Jurkat, Clone E6-1 (cell line): ENCODE results near the gene DYDC2. TPM values are rescaled to one million over a fixed set of nuclear protein-coding genes. Genes with fewer than 3 reads are reported as not detected.

Experiments used
- DNase-seq: peaks from one replicate; pipeline ENCODE4 v3.0.0-alpha.2; 2011; ENCODE audit warnings: low read depth, low spot score
- H3K4me3 ChIP-seq: 2 replicates; pipeline ENCODE4 v1.5.1; 2011; ENCODE audit warnings: mild to moderate bottlenecking, low read length, control low read depth, moderate library complexity
- polyA plus RNA-seq: library from polyadenylated mRNA; unstranded; fragments of >200 nt; gene quantifications from one replicate; pipeline ENCODE4 v1.2.1, GENCODE V29; 2012; ENCODE audit warnings: missing spikeins; ENCODE audit not compliant: insufficient read length, insufficient read depth

The DYDC2 gene, protein sequence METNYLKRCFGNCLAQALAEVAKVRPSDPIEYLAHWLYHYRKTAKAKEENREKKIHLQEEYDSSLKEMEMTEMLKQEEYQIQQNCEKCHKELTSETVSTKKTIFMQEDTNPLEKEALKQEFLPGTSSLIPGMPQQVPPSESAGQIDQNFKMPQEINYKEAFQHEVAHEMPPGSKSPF
- polyA plus RNA-seq: not detected

DNA sequence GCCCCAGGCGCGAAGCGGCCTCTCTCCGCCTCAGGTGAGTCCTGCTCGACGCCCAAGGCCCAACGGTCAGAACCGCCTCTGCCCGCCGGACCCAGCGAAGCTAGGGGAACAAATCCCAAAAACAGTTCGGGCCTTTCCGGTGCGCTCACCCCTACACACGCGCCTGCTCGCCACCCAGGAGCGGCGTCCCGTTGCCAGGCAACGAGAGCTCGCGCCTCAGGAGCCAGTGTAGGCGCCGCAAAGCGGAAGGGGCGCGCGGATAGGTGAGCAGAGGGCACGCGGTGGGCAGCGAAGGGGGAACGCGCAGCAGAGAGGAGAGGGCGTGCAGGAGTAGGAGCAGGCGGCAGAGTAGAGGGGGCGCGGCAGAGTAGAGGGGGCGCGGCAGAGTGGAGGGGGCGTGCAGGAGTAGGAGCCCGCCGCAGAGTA is at the start of gene DYDC2, which contains the start of gene DYDC1:
Gene DYDC2 (plus strand): TSS at position 219 of the 426 bp plus-strand sequence. CDS start 5,663 bp downstream, outside the sequence.
Gene DYDC1 (minus strand): TSS at position 193 of the 426 bp plus-strand sequence. CDS start 4,154 bp downstream, outside the sequence.
- H3K4me3 ChIP-seq: no peak within 1 kb of the TSS
- DNase-seq: peak; percentile 18

DNA sequence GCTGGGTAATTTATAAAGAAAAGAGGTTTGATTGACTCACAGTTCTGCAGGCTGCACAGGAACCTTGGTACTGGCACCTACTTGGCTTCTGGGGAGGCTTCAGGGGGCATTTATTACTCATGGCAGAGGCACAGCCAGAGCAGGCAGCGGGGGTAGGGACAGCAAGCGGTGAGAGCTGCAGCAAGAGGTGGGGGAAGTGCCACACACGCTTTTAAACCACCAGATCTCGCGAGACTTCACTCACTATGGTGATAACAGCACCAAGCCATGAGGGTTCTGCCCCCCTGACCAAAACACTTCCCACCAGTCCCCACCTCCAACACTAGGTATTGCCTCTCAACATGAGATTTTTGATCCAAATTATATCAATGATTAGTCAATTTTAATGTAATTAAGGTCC is 43.1 kb upstream of the DYDC2 start:
- no peak for DNase-seq
- H3K4me3 ChIP-seq: no peak overlapping the region

DNA sequence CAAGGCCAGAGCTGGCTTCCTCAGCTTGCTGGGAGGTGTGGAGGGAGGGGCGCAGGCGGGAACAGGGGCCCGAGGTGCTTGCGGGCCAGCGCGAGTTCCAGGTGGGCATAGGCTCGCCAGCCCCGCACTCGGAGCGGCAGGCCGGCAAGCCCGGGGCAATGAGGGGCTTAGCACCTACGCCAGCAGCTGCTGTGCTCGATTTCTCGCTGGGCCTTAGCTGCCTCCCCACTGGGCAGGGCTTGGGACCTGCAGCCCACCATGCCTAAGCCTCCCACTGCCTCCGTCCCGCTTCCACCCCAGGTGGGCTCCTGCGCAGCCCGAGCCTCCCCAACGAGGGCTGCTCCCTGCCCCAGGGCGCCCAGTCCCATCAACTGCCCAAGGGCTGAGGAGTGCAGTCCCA is 41.2 kb upstream of the DYDC2 start:
- DNase-seq: no peak
- H3K4me3 ChIP-seq: no peak overlapping the region

DNA sequence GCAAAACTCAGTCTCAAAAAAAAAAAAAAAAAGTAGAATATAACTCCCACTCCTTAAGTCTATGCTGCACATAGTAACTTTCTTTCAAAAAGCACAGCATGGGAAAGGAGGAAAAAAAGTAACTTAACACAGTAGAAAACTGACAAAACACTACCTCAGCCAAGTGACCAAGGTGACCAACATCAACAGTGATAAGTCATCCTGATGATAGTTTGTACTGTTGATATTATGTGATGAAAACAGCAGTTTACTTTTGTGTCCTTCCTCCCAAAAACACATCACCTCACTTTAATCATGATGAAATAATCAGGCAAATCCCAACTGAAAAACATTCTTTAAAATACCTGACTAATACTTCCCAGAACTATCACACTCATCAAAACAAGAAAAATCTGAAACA is 37.8 kb upstream of the DYDC2 start:
- no peak overlapping the region for H3K4me3 ChIP-seq
- DNase-seq: no peak

DNA sequence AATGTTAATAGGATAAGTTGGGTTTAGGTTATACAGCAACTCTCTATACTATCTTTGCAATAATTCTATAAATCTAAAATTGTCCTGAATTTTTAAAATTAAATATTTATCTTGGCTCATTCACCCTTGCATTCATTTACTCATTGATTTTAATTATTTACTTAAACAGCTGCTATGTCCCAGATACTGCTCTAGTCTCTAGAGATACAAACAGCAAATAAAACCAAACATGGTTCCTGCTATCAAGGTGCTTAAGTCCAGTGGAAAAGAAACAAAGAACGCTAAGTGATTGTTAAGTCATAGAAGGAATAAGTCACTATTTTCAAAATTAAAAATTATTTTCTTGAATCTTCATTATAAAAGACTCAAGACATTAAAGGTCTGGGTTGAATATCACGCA is 37.3 kb upstream of the DYDC2 start:
- no peak overlapping the region for H3K4me3 ChIP-seq
- no peak for DNase-seq

DNA sequence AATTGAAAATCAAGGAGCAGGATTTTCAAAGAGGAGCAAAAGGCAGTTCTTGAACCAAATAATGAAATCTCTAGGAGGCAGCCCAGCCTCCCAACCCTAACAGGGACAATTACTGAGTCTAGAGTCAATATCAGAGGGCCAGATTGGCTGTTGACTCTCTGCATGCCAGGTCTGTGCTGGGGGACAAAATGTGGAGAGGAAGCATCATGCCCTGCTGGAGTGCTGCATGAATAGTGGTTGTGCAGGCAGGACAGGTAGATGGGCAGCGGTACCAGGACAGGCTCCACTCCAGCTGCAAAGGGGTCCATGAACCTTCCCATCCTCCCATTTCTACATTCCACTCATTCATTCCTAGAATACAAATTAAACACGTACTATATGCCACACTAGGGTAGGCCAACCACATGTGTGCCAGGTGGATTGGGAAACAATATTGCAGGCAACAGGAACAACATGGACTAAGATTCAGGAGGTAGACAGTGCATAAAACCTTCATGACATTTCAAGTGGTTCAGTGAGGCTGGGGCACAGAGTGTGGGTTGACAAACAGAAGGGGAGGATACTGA is 36.8 kb upstream of the DYDC2 start:
- no peak for DNase-seq

DNA sequence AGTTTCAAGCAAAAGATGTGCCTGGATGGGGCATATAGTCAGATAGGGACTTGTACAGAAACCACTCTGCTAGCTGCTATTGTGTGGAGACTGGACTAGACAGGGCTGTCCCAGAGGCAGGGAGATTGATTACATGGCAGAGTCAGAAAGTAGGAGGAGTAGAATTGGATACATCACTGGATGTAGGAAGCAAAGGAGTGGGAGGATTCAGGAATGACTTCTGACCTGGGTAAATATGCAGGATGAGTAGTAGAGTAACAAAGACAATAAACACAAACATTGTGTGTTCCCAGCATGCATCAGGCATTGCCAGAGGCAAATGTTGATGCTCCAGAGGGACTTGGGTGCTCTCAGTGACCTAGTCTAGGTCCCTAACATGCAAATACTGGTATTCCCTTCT is 36.2 kb upstream of the DYDC2 start:
- H3K4me3 ChIP-seq: no peak overlapping the region
- no peak for DNase-seq

More for the DNA sequence above, 36.8 kb upstream of the DYDC2 start:
- H3K4me3 ChIP-seq: no peak overlapping the region

DNA sequence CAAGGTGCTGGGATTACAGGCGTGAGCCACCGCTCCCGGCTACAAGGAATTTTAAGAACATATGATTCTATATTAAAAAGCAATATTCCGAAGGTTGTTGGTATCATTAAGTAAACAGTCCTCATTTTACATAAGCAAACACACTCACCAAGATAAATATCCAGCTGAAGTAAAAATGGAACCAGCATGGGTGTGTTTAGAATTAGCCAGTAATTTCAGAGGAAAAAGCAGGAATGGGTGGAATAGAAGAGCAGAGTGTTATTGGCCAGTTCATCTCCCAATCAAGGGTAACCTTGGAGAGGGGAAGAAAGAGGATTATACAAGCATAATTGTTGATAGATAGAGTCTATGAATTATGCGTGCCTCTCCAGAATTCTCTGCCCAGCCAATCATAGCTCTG is 35.4 kb upstream of the DYDC2 start:
- no peak for DNase-seq
- H3K4me3 ChIP-seq: no peak overlapping the region

DNA sequence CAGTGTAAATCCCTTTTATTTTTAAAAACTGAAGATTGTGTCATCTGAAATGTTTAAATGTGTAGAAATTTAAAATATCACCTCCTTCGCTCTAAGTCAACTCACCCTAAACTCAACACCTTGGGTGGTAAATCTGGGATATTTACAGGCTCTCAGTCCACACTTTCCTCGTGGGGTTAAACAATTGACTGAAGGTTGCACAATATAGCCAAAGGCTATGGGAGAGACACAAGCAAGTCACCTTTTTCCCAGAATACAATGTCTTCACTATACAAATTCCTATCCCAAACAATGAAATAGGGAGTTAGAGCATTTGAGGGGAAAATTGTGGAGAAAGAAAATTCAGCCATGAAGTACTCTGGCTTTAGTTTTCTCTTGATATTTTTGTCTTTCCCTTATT is 34.4 kb upstream of the DYDC2 start:
- no peak overlapping the region for H3K4me3 ChIP-seq
- no peak for DNase-seq

DNA sequence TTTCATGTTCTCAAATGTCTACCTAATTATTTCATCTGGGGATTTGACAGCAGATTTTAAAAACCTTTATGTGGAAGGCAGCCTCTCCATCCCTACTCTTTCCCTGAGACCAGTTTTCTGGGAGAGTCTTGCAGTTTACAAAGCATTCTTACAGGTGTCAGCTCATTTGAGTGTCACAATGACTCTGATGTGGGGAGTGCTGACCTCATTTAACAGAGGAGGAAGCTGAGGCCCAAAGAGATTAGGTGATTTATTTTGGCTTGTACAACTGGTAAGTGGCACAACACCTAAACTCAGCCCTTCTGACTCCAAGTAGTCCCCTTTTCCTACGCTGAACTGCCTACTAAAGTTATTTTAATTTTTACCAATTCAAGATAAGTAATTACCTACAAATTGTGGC is 33.9 kb upstream of the DYDC2 start:
- DNase-seq: peak; percentile 41
- no peak overlapping the region for H3K4me3 ChIP-seq

DNA sequence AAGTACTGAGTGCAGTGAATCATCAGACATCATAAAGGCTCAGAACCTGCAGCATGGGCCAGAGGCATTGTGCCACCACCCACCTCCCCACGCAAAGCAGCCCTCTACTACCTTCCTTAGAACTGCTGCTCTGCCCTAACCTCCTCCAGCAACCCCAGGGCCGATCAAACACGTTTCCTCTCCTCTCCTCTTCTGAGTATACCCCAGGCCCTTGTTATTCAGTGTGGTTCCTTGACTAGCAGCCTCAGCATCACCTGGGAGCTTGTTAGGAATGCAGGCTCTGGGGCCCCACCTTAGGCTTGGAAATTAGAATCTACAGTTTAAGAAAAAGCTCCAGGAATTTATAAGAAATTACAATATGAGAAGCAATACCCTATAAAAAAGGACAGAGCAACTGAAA is 33.3 kb upstream of the DYDC2 start:
- no peak for DNase-seq
- no peak overlapping the region for H3K4me3 ChIP-seq

DNA sequence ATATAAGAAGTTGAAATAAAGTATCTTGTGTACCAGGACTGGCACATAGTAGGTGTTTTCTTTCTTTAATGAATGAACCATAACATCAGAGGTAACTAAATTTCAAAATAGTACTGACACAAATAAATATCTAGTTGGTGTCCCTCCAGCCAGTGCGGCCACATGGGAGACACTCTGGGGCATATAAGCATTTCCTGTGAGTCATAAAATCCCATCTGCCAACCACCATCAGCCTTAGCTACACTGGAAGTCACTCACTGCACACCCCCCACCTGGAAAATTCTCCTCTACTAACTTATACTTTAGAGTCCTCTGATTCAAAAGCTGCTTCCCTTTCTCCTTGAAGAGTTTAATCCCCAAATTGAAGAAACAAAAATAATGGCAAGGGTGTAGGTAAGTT is 32.5 kb upstream of the DYDC2 start:
- DNase-seq: no peak
- no peak overlapping the region for H3K4me3 ChIP-seq

DNA sequence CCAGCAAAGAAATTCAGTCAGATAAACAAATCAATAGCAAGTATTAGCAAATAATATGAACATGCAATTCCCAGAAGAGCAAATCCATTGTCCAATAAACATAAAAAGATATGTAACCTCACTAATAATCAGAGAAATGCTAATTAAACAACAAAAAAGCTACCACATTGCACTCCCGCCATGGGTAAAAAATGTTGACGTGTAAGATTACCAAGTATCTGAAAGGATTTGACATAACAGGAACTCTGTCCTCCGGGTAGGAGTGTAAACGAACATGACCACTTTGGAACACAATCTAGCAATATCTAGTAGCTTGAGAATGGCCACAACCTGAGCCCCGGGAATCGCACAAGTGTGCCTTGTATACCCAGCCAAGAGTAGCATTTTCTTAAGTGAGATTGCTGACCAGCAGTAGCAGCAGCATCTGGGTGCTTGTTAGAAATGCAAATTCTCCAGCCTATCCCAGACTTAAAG is 31.7 kb upstream of the DYDC2 start:
- DNase-seq: no peak

DNA sequence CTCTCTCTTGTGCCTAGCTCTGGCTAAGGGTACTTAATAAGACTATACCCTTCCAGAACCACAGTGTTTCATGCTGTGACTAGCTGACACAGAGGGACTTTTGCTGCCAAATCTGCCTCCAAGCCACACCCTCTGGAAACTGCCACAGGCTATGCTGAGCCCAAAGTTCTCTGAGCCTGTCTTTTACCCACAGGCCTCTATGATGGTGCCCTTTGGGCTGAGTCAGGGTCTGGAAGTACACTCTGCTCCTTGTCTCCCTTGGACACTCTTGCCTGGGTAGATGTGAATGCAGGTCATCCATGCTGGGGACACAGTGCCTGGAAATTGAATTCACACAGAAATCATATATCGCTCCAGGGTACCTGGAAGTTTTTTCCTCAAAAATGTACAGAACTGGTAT is 22.6 kb upstream of the DYDC2 start:
- no peak overlapping the region for H3K4me3 ChIP-seq
- no peak for DNase-seq

More for the DNA sequence above, 31.7 kb upstream of the DYDC2 start:
- no peak overlapping the region for H3K4me3 ChIP-seq

DNA sequence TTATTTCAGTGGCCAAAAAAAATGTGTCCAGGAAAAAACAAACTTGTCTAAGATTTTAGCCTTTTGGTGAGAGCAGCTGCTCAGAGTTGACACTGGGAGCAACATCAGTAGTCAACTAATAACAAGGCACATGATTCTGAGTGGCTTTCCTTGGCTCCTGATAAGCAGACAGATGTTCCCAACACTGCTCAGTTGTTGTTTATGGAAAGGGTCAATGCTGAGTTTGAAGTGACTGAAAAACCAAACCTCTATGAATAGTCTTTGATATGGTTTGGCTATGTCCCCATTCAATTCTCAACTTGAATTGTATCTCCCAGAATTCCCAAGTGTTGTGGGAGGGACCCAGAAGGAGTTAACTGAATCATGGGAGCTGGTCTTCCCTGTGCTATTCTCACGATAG is 12.3 kb upstream of the DYDC2 start:
- H3K4me3 ChIP-seq: no peak overlapping the region
- no peak for DNase-seq

DNA sequence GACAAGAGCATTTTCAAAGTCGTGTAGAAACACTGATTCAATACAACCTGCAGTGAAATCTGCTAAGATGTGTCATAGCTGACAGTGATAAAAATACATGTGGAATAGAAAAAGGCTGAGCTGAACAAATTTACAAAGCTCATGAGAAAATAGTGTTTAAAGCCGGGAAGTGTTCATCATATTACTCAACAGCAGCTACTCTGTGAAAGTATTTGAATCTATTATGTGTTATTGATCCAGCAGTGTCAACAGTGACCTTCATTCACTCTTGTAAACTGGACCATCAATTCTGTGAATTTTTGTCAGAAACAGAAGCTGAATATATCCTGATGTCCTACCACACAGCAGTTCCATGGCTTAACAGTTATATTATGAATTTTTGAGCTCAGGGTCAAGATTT is 11.7 kb upstream of the DYDC2 start:
- no peak for DNase-seq
- no peak overlapping the region for H3K4me3 ChIP-seq

DNA sequence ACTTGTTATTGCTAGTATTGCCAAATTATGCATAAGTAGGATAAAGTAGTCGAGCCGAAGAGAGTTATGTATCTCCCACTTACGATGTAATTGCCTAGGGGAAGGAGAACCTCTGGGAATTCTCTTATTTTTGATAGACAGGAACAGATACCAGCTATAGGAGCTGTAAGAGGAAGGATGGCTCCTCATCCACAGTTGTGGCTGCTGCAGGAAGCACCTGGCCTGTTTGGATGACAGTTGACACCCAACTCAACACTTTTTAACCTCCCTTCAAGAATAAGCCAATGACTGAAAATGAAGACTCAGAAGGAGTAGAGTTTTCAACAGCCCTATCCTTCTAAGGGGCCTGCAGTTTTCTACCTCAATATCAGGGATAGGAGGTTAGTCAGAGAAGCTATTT is 6.3 kb upstream of the DYDC2 start:
- peak; percentile 63 for DNase-seq
- no peak overlapping the region for H3K4me3 ChIP-seq

DNA sequence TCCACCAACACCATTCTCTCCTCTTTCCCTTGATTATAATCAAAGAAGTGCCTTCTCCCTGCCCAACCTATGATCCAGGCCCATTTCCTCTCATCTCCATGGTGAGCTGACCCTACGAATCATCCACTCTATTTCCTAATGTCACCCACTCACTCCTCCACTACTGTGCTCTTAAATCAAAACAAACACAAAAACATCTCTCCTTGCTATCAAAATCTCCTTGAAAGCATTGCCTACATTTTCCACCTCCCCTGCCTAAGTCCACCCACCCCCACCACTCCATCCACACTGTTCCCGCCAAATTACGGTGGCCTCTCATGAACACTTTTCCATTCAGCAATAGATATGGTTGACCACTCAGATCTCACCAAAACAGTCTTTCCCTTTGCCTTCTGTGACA is 5.4 kb upstream of the DYDC2 start:
- no peak overlapping the region for H3K4me3 ChIP-seq

DNA sequence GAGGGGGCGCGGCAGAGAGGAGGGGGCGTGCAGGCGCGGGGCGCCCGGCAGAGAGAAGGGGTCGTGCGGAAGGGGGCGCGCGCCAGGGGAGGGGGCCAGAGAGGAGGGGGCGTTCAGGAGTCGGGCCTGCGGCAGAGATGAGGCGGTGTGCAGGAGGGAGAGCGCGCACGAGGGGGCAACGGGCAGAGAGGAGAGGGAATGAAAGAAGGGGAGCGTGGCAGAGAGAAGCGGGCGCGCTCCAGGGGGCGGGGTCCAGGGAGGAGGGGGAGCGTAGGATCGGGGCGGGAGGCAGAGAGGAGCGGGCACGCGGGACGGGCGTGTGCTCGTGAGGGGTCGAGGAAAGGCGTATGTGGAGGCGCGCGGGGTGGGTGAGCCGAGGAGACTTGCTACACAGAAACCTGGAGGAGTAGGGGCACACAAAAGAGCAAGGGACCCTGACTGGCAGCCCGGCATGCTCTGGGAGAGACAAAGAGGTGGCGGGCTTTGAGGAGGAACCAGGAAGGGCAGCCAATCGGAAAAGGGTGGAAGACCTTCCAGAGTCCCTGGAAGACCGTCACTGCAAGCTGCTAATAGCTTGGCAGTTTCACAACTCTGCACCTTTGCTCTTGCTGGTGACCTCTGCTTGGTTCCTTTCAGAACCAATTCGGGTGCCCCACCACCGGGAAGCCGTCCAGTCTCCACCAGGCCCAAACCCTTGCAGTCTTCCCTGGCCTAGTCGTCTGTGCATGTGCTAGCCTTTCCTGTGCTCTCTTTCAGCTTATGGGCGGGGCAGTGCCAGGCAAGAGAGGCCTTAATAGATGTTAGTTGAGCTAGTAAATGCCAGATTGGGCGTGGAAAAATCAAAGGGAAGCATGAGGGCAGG is 639 bp downstream of the DYDC2 start:
- H3K4me3 ChIP-seq: no peak overlapping the region
- DNase-seq: no peak

More for the DNA sequence above, 5.4 kb upstream of the DYDC2 start:
- no peak for DNase-seq

DNA sequence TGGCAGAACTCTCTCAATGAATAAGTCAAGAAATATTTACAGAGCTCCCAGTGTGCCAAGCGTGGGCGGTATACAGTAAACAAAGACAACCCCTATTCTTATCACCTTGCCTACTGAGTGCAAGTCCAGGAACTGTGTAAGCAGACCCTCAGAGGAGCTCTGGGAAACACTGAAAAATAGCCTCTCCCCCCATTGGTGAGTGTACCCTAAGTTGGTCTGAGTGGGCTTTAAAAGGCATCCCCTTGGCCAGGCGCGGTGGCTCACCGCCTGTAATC is 1.2 kb downstream of the DYDC2 start:
- H3K4me3 ChIP-seq: no peak overlapping the region
- no peak for DNase-seq
